Activated T-cell treated with anti-CD3 and anti-CD28 coated beads, Interleukin-2, amount 50 U/mL, for 48 hours (primary cell): ENCODE results near the gene STK32B.

Experiments used
- DNase-seq, 2 experiments: peaks; one replicate each; pipeline ENCODE4 v3.0.0-alpha.2; 2020

Gene STK32B

DNA sequence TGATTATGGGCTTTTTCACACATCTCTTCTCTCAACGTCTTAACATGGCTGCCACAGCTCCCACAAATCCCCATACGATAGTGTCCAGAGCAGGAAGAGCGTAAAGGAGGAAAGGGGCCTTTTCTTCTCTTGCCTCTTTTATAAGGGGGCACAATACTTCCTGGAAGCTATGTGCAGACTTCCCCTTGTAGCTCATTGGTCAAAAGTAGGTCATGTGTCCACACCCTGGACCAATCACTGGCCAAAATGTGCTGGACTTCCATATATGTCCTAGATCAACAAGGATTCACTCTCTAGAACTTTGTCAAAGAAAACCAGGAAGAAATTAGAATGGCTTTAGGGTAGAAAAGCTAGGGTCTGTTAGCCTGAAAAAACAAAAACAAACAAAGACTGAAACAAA is 26.7 kb downstream of the STK32B start:
- DNase-seq: no peak

DNA sequence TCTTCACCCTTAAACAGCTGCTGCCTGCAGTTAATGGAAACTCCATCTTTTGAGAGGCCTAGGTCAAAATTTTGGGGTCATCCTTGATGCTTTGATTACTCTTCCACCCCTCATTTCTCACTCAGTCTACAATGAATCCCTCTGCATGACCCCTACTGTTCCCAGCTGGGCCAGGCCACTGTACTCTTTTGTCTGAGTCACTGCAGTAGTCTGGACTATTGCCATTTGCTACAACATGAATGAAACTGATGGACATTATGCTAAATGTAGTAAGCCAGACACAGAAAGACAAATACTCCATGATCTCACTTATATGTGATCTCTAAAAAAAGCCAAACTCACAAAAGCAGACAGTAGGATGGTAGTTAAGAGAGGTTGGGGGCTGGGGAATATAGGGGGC is 28.3 kb downstream of the STK32B start:
- DNase-seq: no peak

DNA sequence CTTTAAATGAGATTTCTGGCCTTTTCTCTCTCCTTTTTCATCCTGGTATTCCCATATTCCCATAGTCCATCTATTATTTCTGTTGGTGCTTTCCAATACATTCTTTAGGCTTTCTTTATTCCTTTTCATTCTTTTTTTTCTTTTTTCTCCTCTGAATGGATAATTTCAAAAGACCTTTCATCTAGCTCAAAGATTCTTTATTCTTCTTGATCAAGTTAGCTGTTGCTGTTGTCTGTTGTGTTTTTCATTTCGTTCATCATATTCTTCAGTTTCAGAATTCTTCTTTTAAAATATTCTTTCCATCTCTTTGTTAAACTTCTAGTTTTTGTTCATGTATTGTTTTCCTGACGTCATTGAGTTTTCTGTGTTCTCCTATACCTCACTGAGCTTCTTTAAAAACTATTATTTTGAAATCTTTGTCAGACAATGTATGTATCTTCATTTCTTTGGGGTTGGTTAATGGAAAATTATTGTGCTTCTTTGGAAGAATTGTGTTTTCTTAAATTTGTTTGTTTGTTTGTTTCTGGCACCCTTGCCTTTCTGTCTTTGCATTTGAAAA is 30.2 kb downstream of the STK32B start:
- no peak for DNase-seq

DNA sequence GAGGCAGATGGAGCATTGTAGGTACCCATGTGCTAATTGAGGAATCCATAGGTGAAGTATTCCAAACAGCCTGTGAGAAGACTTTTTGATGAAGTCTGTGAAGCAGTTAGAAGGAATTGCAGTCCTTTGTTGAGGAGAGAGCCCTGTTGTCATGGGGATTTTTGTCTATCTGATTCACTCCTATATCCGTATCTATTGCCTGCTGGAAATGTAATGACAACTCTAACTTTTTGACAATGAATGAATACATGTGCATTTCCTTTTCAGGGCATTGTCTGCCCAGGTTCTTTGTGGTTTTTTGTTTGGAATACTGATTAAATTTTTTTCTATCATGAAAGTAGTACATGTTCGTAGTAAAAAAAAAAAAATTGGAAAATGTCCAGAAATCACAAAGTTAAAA is 31.1 kb downstream of the STK32B start:
- no peak for DNase-seq

DNA sequence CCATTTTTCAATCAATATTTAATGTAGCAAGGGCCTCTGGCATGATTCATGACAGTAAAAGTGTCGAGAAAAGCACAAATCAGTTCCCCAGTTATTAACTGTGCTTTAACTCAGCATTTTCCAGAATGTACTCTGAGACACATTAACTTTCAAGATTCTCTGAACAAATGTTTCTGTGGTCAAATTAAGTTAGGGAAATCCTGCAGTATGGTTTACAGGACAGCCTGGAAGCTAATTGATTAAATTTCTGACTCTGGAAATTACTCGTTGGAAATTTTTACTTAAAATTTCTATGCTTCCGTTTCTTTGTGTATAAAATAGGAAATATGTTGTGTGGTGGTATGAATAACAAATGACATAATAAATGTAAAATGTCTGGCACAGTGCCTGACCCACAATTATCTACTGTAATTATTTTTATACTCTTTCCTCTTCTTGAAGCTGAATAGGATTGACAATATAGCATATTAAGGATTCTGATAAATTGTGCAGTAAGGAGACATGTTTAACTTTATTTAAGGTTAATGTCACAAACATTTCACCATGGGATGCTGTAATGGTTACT is 33.7 kb downstream of the STK32B start:
- no peak for DNase-seq

DNA sequence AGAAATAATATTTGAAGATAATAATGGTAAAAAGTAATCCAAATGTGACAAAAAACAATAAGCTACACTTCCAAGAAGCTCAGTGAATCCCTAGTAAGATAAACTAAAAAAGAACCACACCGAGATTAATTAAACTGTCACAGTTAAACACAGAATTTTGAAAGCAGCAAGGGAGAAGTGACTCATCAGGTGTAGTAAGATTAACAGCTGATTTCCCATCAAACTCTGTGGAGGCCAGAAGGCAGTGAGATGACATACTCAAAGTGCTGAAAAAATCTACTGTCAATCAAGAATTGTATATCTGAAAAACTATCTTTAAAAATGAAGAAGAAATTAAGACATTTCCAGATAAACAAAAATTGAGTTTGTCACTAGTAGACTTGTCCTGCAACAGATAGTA is 35.3 kb downstream of the STK32B start:
- DNase-seq: no peak

DNA sequence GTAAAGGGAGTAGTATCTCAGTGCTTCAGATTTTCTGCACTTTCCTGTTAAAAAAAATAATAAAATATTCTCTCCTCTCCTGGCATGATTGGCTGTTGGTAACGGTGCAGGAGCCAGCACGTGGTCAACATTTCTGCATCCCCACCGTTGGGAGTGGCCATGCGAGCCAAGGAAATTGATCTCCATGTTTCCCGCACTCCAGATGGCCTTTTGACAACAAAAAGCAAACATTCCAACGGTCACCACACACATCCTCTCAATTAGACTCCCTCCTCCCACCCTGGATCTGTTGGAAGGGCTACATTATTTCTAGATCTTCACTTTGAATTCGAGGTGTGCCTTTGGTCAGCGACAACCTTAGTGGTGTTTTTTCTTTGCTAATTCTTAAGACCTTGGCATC is 45.0 kb downstream of the STK32B start:
- DNase-seq: no peak

DNA sequence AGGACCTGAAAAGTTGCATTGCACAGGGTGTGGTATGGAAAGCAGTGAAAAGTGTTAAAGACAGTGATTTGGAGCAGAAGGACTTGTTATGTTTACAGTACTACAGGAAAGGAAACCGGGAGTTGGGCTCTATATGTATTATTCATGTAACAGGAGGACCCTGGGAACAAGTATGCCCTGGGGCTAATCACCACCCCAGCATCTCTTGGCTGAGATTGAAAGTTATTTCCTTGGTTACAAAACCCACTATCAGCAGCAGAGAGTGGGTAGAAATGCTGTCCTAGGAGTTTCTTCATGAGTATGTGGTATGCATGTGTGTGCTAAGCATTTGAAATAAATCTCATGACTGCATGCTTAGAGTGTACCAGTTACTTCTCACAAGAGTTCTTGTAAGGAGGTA is 46.9 kb downstream of the STK32B start:
- no peak for DNase-seq

DNA sequence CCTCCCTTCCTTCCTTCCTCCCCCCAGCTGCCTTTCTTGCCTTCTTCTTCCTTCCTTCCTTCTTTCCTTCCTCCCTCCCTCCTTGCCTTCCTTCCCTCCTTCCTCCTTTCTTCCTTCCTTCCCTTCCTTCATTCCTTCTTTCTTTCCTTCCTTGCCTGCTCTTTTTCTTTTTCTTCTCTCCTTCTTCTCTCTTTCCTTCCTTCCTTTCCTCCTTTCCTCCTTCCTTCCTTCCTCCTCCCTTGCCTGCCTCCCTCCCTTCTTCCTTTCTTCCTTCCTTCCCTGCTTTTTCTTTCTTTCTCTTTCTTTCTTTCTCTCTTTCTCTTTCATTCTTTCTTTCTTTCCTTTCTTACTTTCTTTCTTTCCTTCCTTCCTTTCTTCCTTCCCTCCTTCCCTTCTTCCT is 49.1 kb downstream of the STK32B start:
- DNase-seq: no peak

DNA sequence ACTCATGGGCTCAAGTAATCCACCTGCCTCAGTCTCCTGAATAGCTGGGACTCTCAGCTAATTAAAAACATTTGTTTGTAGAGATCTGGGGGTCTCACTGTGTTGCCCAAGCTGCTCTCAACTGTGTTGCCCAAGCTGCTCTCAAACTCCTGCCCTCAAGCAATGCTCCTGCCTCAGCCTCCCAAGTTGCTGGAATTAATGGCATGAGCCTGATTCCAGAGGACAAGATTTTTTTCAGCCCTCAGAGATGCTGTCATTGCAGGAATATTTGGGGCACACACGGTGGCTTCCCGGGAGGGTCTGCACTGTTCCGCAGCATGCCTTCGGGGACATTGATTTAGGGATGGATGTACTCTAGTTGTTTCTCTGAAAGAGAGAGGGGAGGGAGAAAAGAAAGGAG is 49.7 kb downstream of the STK32B start:
- no peak for DNase-seq

DNA sequence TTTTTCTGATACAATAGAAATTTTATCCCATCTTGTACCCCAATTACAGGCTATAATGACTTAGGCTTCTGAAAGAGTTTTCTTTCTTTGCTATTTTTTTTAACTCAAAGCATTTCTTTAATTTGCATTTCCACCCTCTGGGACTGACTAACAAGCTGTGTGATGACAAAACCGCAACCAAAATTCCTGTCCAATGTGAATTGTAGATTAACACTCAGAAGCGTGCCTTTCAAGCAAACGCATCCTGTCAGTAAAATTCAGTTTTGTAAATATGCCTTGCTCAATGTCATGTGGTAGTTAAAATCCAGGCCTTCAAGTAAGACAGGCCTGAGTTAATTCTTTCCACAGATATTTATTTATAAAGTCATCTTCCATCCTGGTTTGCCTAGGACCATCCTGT is 50.3 kb downstream of the STK32B start:
- no peak for DNase-seq

DNA sequence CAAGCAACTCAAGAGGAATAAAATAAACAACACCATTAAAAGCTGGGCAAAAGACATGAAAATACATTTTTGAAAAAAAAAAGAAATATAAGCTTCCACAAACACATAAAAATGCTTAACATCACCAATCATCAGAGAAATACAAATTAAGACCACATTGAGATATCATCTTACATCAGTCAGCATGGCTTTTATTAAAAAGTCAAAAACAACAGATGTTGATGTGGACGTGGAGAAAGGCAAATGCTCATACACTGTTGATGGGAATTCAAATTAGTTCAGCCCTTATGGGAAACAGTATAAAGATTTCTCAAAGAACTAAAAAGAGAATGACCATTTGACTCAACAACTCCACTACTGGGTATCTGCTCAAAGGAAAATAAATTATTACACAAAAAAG is 59.6 kb downstream of the STK32B start:
- DNase-seq: no peak

DNA sequence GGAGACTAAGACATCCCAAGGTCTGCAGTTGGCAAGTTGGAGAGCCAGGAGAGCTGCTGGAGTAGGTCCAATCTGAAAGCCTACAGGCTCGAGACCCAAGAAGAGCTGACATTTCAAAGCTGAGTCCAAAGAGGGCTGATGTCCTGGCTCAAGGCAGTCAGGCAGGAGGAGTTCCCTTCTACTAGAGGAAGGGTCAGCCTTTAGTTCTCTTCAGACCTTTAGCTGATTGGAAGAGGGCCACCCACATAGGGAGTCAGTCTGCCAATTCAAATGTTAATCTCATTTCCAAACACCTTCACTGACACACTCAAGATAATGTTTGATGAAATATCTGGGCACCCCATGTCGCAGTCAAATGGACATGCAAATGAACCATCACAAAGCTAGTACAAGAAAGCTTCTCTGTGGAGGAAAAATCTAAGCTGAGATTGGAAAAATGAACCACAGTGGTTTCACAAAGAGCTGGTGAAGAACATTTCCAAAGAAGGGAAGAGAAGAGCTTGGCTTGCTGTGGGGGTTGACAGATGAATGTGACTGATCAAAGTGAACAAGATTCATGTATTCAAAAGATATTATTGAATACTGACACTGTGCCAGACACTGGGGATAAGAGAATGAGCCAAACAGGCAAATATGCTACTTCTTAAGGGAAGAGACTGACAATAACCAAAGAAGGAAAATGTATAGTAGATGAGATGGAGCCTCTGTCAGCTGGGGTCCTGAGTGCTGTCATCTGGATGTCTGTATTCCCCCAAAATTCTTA is 61.2 kb downstream of the STK32B start:
- no peak for DNase-seq

DNA sequence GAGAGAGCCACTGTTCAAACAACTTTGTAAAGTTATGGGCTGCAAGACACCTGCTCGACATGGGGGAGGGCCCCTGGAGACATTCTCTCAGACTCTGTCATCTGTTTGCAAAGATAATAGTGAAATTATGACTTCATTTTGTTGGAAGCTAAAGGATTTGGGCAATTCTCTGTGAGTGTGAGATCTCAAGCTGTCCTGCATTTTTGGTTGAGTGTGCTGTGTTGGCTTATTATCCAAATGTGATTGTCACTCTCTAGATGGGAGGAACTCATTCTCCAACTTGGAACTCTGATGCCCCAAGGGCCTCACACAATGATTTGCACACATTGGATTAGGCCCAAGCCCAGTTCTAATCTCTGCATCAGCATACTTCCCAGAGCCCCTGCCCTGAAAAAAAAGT is 63.7 kb downstream of the STK32B start:
- DNase-seq: no peak

DNA sequence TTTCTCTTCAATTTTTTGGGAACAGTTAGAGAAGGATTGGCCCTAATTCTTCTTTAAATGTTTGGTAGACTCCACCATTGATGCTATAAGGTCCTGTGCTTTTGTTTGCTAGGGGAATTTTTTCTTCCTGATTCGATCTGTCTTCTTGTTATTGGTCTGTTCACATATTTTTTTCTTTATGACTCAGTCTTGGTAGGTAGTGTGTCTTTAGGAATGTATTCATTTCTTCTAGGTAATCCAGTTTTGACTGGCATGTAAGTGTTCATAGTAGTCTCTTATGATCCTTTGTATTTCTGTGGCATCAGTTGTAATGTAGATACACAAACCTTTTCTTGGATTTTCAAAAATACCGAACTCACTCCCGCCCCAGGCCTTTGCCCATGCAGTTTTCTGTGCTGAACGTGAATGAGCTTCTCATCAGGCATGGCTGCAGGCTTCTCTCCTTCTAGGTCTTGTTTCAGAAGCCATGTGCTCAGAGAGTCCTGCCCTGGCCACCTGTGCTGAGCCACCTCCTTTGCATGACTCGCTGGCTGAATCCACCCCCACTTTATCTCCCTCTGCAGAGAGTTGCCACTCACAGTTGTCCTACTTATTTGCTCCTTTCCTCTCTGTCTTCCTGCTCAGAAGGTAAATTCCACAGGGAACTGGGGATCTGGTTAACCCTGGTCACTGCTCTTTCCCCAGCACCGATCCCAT is 67.0 kb downstream of the STK32B start:
- no peak for DNase-seq

DNA sequence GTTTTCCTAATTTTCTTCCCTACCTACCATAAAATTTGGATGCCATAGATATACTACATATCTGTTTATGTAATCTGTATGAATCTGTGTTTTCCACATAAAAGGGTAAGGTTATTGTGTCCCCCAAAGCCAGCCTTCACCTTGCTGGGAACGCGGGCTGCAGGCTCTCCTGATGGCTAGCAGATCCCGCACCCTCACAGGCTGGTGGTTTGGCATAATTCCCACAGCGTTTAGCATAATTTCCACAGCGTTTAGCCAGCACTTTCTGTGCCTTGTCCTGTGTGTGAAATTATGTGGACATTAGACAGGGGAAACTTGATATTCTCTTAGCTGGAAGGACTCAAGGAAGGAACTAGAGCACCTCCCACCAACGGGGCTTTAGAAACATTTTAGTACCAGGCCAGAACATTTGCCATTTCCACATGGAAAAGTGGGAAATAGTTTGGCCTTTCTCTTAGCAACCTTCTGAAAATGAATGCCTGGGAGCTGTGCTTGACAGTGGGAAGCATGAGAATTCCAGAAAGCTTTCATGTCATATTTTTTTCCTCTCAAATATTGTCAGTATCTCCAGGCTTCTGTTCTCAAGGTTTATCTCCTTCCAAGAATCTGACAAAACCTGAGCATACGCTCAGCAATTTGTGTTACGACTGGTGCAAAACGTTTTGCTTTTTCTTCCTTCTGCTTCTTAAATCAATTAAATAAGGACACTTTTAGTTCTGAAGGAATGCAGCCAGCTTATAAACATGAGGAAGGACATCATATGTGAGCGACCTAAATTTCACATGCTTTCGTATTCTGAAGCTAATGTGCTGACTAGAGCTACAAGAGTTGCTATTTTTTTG is 67.9 kb downstream of the STK32B start:
- DNase-seq: no peak

DNA sequence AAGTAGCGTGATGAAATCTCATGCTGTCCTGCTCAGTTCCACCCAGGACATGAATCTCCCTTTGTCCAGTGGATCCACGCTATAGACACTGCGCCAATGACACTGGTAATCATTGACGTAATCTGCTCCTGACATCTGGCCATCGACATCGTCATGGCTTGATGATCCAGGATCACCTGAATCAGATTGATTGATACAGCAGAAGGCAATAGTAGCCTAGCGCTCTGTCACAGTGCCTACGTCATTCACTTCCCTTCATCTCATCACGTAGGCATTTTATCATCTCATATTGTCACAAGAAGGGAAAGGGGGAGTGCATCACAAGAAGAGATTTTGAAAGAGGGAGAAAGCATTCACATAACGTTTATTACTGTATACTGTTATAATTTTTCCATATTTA is 68.8 kb downstream of the STK32B start:
- no peak for DNase-seq

DNA sequence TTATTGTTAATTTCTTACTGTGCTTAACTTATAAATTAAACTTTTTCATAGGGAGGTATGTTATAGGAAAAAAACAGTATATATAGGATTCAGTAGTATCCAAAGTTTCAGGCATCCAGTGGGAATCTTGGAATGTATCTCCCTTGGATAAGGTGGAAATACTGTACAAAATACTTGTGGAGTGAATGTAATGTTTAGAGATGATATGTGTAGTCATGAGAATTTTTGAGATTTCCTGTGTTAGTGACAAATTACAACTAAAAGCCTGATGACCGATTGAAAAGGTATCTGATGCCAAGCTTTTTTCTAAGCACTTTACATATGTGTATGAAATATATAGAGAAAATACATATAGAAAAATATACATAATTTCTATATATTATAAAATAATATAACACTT is 69.2 kb downstream of the STK32B start:
- no peak for DNase-seq

DNA sequence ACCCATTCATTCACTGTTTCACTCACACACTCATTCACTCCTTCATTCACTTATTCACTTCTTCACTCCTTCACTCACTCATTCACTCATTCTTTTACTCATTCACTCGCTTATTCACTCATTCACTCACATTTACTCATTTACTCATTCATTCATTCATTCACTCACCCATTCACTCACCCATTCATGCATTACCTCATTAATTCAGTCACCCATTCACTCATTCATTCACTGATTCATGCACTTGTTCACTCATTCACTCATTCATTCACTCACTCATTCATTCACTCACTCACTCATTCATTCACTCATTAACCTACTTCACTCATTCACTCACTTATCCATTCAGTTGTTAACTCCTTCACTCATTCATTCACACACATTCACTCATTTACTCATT is 70.8 kb downstream of the STK32B start:
- DNase-seq: no peak

DNA sequence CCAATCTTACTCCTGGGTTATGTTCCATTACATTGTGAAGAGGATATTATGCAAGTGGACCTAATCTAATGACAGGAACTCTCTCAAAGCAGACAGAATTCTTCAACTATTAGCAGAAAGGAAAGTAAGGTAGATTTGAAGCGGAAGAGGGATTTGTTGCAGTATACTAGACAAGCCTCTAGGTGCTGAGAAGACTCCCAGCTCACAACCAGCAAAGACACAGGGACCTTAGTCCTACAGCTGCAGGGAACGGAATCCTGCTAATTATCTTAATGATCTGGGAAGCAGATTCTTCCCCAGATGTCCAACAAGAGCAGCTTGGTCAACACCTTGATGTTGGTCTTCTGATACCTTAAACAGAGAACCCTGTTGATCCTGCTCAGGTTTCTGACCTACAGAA is 73.6 kb downstream of the STK32B start:
- DNase-seq: no peak

DNA sequence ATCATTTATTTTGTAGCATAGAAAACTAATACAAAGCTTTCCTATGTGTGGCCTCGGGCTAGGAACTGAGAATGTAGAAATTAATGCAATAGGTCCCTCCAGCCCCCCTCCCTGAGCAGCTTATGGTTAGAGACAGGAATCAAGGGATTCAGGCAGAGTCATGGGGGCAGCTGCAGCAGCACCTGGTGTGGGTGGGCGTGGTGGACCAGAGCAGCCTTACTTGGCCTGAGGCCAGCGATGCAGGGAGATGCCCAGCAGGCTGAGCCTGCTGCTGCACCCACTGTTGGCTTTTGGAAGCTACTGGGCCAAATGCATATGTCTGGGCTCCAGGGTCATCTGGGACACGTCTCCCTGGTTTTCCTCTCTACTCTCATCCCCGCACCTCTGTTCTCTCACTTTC is 74.0 kb downstream of the STK32B start:
- DNase-seq: no peak

DNA sequence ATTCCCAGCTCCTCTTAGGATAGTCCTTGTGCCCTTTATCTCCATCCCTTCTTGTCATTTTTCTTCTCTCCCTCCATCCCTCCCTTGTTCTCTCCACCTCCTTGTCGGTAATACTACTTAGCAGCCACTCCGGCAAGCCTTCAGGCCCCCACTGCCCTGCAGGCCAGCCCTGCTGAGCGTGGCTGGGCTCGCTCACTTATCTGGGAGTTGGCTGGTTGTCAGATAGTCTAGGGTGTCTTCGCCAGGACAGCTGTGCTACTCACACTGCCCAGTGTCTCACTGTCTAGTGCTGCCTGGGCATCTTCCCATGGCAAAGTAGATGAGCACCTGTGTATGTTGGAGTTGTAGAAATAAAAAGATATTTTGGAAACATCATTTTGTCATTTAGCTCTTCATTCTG is 75.0 kb downstream of the STK32B start:
- no peak for DNase-seq

DNA sequence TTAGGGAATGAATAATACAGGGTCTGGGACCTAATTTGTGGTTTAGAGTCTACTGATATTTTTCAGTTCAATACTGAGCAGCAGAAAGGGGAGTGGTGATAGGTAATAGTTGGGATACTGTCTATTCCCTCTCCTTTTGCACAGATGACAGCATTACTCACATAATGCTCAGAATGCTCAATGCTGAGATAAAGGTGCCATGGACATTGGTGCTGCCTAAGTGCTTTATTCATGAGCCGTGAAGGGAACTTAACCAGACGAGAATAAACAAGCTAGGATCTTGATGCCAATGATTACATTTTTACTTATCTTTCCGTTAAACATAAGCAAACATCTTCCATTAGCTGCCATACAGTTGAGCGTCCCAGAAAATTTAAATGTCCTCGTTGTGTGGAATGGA is 75.6 kb downstream of the STK32B start:
- DNase-seq: no peak
